Smooth muscle cell (in vitro differentiated cells): ENCODE measurements around the gene RAPGEF6. TPM values are rescaled to one million over a fixed set of nuclear protein-coding genes. Genes with fewer than 3 reads are reported as not detected.

ENCODE experiments used
- DNase-seq: peaks from one replicate; lab custom pipeline; 2025; ENCODE audit not compliant: unreplicated experiment; lab: John Stamatoyannopoulos, UW
- H2AFZ ChIP-seq: fragments of 200-600 bp; sonication (generic); 2 replicates; pipeline ENCODE4 v1.6.0; 2016; ENCODE audit warnings: antibody characterized with exemption, low read depth, mild to moderate bottlenecking
- H3F3A ChIP-seq: fragments of 200-600 bp; sonication (generic); 2 replicates; pipeline ENCODE4 v1.6.0; 2017; ENCODE audit warnings: antibody characterized with exemption, low read depth
- H3K27ac ChIP-seq: fragments of 200-600 bp; sonication (generic); 2 replicates; pipeline ENCODE4 v1.5.1; 2016; ENCODE audit warnings: low read depth, mild to moderate bottlenecking
- H3K27me3 ChIP-seq: fragments of 200-600 bp; sonication (generic); 2 replicates; pipeline ENCODE4 v1.6.1; 2016; ENCODE audit warnings: low read depth, mild to moderate bottlenecking
- H3K36me3 ChIP-seq: fragments of 200-600 bp; sonication (generic); 2 replicates; pipeline ENCODE4 v1.5.1; 2016; ENCODE audit warnings: low read depth
- H3K4me1 ChIP-seq: fragments of 200-600 bp; sonication (generic); 2 replicates; pipeline ENCODE4 v1.5.1; 2016; ENCODE audit warnings: low read depth
- H3K4me2 ChIP-seq: fragments of 200-600 bp; sonication (generic); 2 replicates; pipeline ENCODE4 v1.6.0; 2016; ENCODE audit warnings: mild to moderate bottlenecking
- H3K4me3 ChIP-seq: fragments of 200-600 bp; sonication (generic); 2 replicates; pipeline ENCODE4 v1.5.1; 2016; ENCODE audit warnings: mild to moderate bottlenecking
- H3K79me2 ChIP-seq: fragments of 200-600 bp; sonication (generic); 2 replicates; pipeline ENCODE4 v1.6.0; 2016; ENCODE audit warnings: low read depth, mild to moderate bottlenecking
- H3K9ac ChIP-seq: fragments of 200-600 bp; sonication (generic); 2 replicates; pipeline ENCODE4 v1.6.0; 2016; ENCODE audit warnings: low read depth
- H3K9me3 ChIP-seq: fragments of 200-600 bp; sonication (generic); replicated peaks from 2 replicates; pipeline ENCODE4 v1.5.1; 2016; ENCODE audit warnings: low read depth
- H4K20me1 ChIP-seq: fragments of 200-600 bp; sonication (generic); 2 replicates; pipeline ENCODE4 v1.6.0; 2016; ENCODE audit warnings: low read depth
- WGBS: methylation state at CpG from one replicate; pipeline ENCODE4 v1.1.7; 2016; ENCODE audit warnings: low lambda C conversion rate; 5-methylcytosine and 5-hydroxymethylcytosine counted together
- polyA plus RNA-seq: library from polyadenylated mRNA; unstranded; fragments of >200 nt; fragmentation: Nextera tagmentation; extraction: Ambion mirVana; gene quantifications from 2 replicates; pipeline ENCODE4 v1.2.1, GENCODE V29; 2016
- total RNA-seq: library from RNA; depleted of rRNA; stranded (reverse); fragments of >200 nt; gene quantifications from 2 replicates; pipeline ENCODE4 v1.2.3, GENCODE V29; 2014
- TF ChIP-seq, protein P1 (sequence below): fragments of 200-600 bp; sonication (generic); IDR thresholded peaks from 2 replicates; pipeline ENCODE4 v1.5.1; 2017; ENCODE audit warnings: borderline replicate concordance, mild to moderate bottlenecking, antibody characterized with exemption; ENCODE audit not compliant: insufficient read depth, poor library complexity, severe bottlenecking

The RAPGEF6 gene
- total and polyA plus RNA-seq, 2 experiments from 2014 or later, result 1.9 to 13.3 TPM

GRCh38 chr5:131563434-131564228 is 71.4 kb downstream of the RAPGEF6 start:
- H3K9me3 ChIP-seq, result no peaks in the 10 kb centered on the region
- H3K9ac ChIP-seq, result no peak overlapping the region
- H3K36me3 ChIP-seq, result no peaks in the 10 kb centered on the region
- DNase-seq, result no peak
- H3K79me2 ChIP-seq, result peaks cover 11% of the 10 kb centered on the region
- H3K4me3 ChIP-seq, result no peak overlapping the region
- peaks cover 14% of the 10 kb centered on the region for H4K20me1 ChIP-seq
- H3K27me3 ChIP-seq, result no peaks in the 10 kb centered on the region
- no peak overlapping the region for H2AFZ ChIP-seq
- H3K4me2 ChIP-seq, result no peak overlapping the region
- no peaks in the 10 kb centered on the region for H3K4me1 ChIP-seq
- TF ChIP-seq, protein P1, sequence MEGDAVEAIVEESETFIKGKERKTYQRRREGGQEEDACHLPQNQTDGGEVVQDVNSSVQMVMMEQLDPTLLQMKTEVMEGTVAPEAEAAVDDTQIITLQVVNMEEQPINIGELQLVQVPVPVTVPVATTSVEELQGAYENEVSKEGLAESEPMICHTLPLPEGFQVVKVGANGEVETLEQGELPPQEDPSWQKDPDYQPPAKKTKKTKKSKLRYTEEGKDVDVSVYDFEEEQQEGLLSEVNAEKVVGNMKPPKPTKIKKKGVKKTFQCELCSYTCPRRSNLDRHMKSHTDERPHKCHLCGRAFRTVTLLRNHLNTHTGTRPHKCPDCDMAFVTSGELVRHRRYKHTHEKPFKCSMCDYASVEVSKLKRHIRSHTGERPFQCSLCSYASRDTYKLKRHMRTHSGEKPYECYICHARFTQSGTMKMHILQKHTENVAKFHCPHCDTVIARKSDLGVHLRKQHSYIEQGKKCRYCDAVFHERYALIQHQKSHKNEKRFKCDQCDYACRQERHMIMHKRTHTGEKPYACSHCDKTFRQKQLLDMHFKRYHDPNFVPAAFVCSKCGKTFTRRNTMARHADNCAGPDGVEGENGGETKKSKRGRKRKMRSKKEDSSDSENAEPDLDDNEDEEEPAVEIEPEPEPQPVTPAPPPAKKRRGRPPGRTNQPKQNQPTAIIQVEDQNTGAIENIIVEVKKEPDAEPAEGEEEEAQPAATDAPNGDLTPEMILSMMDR, result no peak
- 69% methylated on average over 8 of the region's 8 CpGs for WGBS
- H3K27ac ChIP-seq, result no peak overlapping the region
- H3F3A ChIP-seq, result no peaks in the 10 kb centered on the region

- no peaks in the 10 kb centered on the region for H3K36me3 ChIP-seq
- TF ChIP-seq, protein P1, result no peak
- H4K20me1 ChIP-seq, result no peaks in the 10 kb centered on the region
- H3K4me2 ChIP-seq, result no peak overlapping the region
- no peak overlapping the region for H2AFZ ChIP-seq
- no peaks in the 10 kb centered on the region for H3K27me3 ChIP-seq
- no peaks in the 10 kb centered on the region for H3K4me1 ChIP-seq
- no peaks in the 10 kb centered on the region for H3K79me2 ChIP-seq
- no peak overlapping the region for H3K9ac ChIP-seq
- no peaks in the 10 kb centered on the region for H3K9me3 ChIP-seq
- no peak overlapping the region for H3K27ac ChIP-seq
- H3F3A ChIP-seq, result no peaks in the 10 kb centered on the region
- DNase-seq, result no peak
- WGBS, result 85% methylated on average over 2 of the region's 2 CpGs
- H3K4me3 ChIP-seq, result no peak overlapping the region
Measured at GRCh38 chr5:131550606-131551005, 84.4 kb downstream of the RAPGEF6 start.

- DNase-seq, result no peak
- no peaks in the 10 kb centered on the region for H4K20me1 ChIP-seq
Measured at GRCh38 chr5:131548176-131548575, 86.9 kb downstream of the RAPGEF6 start.

More at GRCh38 chr5:131548176-131548575, 86.9 kb downstream of the RAPGEF6 start:
- no peak overlapping the region for H2AFZ ChIP-seq
- no peaks in the 10 kb centered on the region for H3K9me3 ChIP-seq
- no peaks in the 10 kb centered on the region for H3K27me3 ChIP-seq
- no peak overlapping the region for H3K4me2 ChIP-seq
- H3K79me2 ChIP-seq, result no peaks in the 10 kb centered on the region
- no peaks in the 10 kb centered on the region for H3K36me3 ChIP-seq
- no peaks in the 10 kb centered on the region for H3K4me1 ChIP-seq
- H3K4me3 ChIP-seq, result no peak overlapping the region
- no peak overlapping the region for H3K27ac ChIP-seq
- H3F3A ChIP-seq, result no peaks in the 10 kb centered on the region
- H3K9ac ChIP-seq, result no peak overlapping the region
- 60% methylated on average over 2 of the region's 2 CpGs for WGBS
- TF ChIP-seq, protein P1, result no peak
